Adrenal gland (tissue), 5 donors: ENCODE results near the gene WNK4.

Source experiments
- POLR2A ChIP-seq, 2 donors: fragments of 450-650 bp; IDR thresholded peaks; one replicate each; pipeline ENCODE4 v1.6.1; 2017; ENCODE audit warnings: antibody characterized with exemption in 2 of 2, mild to moderate bottlenecking in 2 of 2, moderate library complexity in 1 of 2
- TF ChIP-seq, protein P1 (sequence below), 6 experiments: fragments of 450-650 bp in 4 of 6; fragments of 200-600 bp in 2 of 6; sonication (generic) in 1 of 6; IDR thresholded peaks; 1 replicate in 5 of 6; 2 replicates in 1 of 6; pipeline versions ENCODE4 v1.5.1 to v1.8.0; 2016 to 2021; ENCODE audit warnings: antibody characterized with exemption in 6 of 6, mild to moderate bottlenecking in 2 of 6, moderate library complexity in 1 of 6
- donor health status: DM: no; HTN: no; CAD: no.

DNA sequence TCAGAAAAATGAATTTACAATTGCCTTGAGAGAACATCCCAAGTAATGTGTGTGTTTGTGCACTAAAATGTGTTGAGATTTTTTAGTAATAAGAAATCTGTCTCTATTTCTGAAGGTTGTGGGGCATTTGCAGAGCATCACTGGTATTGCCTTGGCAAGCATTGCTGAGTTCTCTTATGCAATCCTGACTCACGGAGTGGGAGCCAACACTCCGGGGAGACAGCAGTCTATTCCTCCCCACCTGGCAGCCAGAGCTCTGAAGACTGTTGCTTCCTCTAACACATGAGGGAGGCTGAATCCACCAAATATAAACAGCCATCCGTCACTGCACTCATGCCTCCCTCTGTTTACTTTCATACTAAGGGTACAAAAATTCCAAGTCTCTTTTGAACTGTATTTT lies 28.8 kb downstream of the WNK4 start:
- TF ChIP-seq, protein P1, sequence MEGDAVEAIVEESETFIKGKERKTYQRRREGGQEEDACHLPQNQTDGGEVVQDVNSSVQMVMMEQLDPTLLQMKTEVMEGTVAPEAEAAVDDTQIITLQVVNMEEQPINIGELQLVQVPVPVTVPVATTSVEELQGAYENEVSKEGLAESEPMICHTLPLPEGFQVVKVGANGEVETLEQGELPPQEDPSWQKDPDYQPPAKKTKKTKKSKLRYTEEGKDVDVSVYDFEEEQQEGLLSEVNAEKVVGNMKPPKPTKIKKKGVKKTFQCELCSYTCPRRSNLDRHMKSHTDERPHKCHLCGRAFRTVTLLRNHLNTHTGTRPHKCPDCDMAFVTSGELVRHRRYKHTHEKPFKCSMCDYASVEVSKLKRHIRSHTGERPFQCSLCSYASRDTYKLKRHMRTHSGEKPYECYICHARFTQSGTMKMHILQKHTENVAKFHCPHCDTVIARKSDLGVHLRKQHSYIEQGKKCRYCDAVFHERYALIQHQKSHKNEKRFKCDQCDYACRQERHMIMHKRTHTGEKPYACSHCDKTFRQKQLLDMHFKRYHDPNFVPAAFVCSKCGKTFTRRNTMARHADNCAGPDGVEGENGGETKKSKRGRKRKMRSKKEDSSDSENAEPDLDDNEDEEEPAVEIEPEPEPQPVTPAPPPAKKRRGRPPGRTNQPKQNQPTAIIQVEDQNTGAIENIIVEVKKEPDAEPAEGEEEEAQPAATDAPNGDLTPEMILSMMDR (IDR thresholded peaks at IDR 0.05): no peak
- TF ChIP-seq POLR2A (IDR thresholded peaks at IDR 0.05): no peak
